ENCODE measurements around the gene ENTPD2.

GRCh38 chr9:137015976-137016375 is 37.9 kb downstream of the ENTPD2 start:
- TF ChIP-seq CTCF (IDR thresholded peaks at IDR 0.05 in 2 of 3, conservative IDR thresholded peaks at IDR 0.05 in 1 of 3; ENCODE audit: control insufficient read depth in 2 of 3, extremely low read depth in 1 of 3, insufficient read depth in 1 of 3, low read depth in 3 of 3, low read length in 3 of 3): no peak
- TF ChIP-seq REST (IDR thresholded peaks at IDR 0.05; ENCODE audit: low read depth, low read length): no peak
- no peak for TF ChIP-seq ZBTB4 (CRISPR knock-in tag; IDR thresholded peaks at IDR 0.05)
- TF ChIP-seq BHLHE40 (IDR thresholded peaks at IDR 0.05; ENCODE audit: borderline replicate concordance in 1 of 2, low read depth in 2 of 2, low read length in 1 of 2): no peak
- no peak for TF ChIP-seq POLR2A (IDR thresholded peaks at IDR 0.05; ENCODE audit: low read depth, low read length)
- TF ChIP-seq NR2C2 (IDR thresholded peaks at IDR 0.05; ENCODE audit: borderline replicate concordance, control insufficient read depth, insufficient read length, low read depth): no peak
